GM18519 (cell line): Measurements from ENCODE around the gene FYB1.

Experiments used
- ATAC-seq: cut with Tn5 transposase; IDR thresholded peaks from one replicate; pipeline ENCODE4 v1.9.1; 2021; ENCODE audit warnings: mild to moderate bottlenecking, moderate library complexity; ENCODE audit not compliant: unreplicated experiment, low FRiP score

Gene FYB1

DNA sequence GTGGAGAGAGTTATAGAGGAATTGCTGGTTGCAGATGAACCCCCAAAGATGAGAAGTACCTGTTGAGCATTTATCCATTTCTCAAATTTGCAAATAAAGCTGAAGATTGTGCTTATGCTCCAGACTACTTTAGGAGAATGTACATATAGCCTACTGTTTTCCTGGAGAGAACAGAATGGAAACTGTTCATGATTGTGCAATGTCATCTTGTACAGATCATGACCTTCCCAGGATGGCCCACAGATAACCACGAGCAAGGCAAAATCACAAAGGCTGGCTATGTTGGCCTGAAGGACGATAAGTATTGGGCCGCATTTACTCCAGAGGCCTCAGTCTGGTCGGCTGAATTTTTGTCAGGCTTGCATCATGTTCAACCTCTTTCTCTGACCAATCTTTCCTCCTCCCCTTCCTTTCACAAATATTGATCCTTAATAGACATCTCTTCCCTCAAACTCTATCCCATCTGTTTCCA lies 116.6 kb downstream of the FYB1 start:
- no peak for ATAC-seq

DNA sequence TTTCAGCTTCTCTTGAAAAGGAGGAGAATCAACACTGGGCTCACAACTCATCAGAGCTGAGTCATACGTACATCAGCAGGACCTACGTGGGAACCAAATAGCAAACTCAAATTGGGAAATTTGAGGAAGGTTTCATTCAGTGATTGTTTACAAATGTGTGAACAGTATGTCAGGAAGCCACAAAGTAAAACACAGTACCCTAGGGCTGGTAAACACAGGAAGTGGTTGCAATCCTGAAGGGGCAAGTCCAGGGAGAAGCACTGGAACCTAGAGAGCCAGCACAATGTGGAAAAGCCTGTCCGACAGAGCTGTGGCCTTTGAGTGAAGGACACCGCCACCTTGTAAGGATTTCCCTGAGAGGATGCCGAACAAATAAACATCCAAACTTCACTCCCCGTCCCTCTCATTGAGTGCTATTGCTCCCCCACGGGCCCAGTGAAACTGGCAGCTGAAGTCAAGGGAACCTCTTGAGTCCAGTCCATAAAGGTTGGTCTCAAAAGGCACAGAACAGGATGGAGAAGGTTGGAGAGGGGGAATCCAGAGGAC lies 118.4 kb downstream of the FYB1 start:
- ATAC-seq = no peak

DNA sequence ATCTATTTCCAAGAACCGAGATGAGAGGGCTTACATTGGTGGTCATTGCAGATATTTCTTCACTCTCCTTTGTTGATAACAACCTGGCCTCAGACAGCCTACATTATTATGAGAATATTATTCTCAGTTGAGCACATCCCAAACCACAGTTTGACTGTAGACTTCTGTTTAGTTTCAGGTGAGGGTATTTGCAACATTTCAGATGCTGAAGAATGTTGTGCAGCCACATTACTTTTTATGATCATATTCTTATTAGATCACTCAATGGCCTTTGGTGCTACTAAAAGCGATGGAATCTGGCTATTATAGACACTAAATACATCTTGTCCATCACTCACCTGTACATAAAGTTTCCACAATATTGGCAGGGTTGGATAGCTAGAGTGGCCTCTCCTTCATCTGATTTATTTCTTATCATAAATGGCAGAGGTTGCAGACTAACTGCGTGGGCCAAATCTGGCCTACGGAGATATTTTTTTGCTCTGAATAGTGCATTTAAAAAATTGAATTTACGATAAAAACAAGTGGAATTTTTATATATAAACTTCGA lies 119.0 kb downstream of the FYB1 start:
- no peak for ATAC-seq

DNA sequence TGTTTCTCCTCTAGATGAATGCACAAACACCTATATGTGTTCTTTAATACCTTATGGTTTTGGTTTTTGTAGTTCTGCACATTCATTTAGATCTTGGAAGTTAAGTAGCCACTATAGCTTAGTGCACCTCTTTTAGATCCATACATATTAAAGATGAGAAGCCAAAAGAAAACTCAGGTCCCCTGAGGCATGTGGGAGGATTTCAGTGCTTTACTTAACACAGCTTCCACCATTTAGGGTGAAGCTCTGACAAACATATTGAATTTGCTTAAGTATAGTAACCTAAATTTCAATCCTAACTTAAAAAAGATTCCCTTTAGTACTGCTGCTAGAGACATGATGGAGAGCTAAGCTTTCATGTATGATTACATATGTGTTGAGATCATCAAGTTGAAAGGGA lies 119.5 kb downstream of the FYB1 start:
- no peak for ATAC-seq

DNA sequence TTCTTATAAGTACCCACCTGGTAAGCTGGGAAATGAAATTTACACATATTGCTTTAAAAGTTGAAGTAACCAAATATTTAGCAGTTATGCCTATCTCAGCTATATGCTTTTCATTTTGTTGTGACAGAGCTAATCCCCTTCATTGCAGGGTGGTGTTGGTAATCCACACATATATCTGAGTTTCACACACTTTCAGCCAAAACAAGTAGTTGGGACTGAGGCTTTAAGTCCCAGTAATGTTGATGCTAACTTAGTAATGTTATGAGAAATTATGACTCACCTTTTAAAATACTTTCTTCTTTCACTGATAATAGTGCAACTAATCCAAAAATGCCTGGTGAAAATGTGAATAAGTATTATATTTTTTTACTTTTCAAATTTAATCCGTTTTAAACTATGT lies 126.0 kb downstream of the FYB1 start:
- ATAC-seq = no peak

DNA sequence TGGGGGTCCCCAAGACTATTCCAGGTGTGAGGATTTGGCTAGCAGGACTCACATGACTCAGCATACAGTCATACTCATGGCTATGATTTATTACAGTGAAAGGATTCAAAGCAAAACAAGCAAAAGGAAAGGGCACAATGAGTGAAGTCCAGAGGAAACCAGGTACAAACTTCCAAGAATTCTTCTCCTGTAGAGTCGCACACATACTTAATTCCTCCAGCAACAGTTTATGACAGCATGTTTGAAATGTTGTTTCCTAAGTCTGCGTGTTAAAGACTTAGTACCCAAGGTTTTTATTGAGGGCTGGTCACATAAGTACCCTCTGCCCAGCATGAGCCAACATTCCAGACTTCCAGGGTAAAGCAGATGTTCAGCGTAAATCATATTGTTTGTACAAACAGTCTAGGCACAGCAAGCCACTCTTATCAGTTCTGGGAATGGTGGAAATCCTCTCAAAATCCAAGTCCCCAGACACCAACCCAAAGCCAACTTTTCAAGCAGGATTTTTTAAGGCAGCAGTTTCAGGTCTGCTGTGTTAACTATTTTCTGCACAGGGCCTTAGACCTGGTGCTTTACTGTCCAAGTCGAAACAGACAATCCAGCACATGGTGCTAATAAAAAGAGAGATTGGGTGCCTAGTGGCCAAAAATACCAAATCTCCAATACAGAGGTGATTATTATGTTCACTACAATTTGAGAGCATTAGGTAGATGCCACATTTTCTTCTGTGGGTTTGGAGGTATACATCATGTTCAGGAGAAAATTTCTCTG lies 126.6 kb downstream of the FYB1 start:
- ATAC-seq = no peak

DNA sequence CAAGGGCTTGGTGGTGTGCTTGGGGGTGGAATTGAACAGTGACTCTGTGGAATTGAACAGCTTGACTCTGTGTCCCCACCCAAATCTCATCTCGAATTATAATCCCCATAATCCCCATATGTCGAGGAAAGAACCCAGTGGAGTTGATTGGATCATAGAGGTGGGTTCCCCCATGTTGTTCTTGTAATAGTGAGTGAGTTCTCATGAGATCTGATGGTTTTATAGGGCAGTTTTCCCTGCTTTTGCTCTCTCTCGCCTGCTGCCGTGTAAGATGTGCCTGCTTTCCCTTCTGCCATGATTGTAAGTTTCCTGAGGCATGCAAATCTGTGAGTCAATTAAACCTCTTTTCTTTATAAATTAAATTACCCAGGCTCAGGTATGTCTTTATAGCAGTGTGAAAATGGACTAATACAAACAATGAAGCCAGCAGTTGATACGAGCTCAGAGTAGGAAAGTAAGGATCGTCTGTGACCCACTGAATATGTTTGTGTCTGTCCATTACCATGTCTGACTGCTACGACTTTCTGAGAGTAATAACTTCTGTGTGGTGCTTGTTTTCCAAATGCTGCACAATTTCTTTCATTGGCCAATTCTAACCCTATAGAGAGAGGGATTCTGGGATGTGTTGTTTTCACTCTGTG lies 127.3 kb downstream of the FYB1 start:
- ATAC-seq = no peak

DNA sequence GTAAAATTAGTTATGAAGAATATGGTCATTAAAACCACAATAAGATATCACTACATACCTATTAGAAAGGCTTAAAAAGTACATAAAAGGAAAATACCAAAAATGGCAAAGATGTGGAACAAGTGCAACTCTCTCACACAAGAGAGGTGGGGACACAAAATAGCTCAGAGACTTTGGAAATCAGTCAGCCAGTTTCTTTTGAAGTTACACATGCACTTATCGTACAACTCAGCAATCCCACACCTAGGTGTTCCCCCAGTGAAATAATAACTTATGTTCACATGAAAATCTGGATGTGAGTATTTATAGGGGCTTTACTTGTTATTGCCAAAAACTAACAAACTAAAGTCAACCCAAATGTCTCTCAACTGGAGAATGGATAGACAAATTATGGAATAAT lies 135.4 kb downstream of the FYB1 start:
- ATAC-seq = no peak

DNA sequence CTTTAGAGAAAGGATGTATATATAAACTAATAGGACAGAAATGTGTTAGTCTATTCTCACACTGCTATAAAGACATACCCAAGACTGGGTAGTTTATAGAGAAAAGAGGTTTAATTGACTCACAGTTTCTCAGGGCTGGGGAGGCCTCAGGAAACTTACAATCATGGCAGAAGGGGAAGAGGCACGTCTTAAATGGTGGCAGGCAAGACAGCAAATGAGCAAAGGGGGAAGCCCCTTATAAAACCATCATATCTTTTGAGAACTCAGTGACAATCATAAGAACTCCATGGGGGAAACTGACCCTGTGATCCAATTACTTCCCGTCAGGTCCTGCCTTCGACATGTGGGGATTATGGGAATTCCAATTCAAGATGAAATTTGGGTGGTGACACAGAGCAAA lies 136.4 kb downstream of the FYB1 start:
- ATAC-seq = no peak

DNA sequence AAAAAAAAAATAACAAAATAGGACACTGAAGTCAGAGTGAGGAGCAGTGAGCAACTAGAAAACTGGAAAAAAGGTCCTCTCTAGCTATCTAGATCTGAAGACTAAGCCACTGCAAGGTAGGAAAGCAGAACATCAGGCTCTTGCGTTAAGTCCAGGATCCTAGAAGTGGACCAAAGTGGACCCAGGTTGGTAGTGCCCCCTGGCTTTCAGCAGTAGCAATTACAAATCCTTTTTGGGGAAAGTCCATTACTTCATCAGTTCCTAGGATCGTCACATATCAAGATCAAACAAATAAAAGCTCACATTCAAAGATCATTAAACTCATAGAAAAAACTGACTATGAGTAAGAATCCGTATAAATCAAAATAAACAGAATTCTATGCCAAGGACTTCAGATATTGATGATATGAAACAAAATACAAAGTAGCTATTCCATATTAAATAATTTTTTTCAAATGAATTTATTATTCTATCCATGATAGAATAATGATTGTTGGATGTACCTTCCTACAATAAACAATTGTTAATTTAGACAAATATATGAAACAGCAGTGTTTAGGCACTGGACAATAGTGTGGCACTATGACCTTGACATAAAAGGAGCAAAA lies 138.7 kb downstream of the FYB1 start:
- ATAC-seq = no peak

DNA sequence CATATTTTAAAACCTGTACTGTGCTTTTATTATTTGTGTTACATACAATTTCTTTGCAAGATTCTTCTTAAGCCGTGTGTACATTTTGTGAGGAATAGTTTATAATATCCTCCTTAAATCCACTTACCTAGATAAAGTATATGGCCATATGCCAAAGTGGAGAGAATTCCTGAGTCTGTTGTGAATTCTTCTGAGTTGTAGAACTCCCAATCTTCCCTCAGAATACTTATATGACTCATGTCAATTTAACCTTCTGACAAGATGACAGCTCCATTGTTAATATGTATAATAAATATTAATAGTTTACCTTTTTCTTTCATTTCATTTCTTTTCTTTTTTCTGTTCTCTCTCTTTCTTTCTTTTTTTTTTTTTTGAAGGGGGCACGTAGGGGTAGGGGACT lies 139.2 kb downstream of the FYB1 start:
- no peak for ATAC-seq

DNA sequence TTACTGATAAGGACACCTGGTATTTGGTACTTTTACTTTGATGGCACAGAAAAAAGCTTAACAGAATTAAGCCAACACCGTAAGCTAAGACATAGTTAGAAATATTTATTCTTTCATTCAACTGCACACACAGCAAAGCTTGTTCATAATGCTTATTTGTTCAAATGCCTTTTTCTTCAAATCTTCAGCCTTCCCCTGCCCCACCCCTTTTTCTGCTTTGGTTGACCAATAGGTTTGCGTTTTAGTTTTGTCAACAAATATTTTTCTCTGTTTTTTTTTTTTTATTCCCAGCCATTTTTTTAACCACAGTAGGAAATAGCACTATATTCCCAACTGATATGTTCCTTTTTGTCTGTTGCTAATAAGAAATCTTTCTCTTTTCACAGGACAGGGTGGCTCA lies 140.2 kb downstream of the FYB1 start:
- ATAC-seq = no peak

DNA sequence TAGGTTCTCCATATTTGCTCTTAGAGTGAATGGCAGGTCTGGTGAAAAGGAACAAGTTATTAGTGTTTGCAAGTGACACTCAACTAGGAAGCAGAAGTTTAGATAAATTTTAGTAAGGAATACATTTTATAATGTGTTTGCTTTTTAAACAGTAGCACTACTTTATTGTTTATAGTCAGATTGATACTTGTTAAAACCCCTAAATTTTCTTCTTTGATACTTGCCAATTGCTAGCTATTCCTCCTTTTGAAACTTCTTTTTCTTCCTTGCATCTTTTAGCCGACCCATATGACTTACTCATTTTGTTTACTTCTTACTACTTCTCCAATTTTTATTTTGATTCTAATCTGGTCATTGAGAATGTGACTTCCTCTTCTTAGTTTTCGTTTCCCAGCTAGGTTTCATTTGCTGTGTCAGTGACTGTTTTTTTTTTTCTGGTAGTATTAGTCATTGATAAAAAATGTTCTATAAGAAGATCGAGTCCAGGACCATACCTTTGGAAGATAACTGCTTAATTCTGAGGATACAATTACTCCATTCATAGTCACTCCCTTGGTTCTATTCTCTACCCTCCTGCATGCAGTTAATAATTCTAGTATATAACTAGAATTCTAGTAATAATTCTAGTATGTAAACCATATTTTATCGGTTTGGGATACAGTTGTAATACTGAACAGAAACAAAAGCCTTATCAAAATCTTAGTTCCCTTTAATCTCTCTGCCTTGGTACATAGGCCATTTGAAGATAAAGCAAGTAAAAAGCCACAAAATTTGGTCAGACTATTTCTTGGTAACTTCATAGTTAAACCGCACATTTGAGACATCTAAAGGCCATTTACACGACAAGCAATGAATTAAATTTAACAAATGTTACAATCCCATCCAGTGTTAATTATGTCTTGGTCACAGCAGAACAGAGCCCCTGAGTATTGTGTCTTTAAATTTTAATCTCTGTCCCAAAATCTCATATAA lies 142.3 kb downstream of the FYB1 start:
- ATAC-seq = peak; percentile 20

DNA sequence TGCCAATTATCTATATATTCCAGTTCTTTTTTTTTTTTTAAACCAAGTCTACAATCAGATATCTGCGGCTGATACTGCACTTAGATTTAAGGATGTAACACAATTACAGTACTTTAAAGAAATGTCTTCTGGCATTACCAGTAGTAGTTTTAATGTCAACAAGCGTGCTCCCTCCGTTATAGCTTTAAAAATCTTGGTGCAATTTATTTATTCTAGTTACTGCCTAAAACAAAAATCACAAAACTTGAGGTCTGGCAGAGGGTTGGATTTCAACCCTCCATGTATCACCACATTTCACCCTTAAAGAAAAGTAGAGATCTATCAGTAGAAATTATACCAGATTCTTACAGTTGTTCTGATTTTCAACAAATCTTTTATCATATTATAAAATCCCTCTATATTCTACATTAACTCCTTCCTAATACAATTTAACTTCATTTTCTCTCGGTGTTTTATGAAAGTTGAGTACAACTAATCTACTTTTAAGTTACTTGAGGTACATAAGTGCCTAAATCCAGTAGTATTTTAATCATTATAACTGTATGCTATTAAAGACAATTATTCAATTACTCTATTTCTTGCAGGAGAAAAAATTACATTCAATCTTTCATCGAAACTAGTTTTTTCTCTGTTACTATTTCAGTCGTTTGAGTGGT lies 143.1 kb downstream of the FYB1 start:
- ATAC-seq = no peak

DNA sequence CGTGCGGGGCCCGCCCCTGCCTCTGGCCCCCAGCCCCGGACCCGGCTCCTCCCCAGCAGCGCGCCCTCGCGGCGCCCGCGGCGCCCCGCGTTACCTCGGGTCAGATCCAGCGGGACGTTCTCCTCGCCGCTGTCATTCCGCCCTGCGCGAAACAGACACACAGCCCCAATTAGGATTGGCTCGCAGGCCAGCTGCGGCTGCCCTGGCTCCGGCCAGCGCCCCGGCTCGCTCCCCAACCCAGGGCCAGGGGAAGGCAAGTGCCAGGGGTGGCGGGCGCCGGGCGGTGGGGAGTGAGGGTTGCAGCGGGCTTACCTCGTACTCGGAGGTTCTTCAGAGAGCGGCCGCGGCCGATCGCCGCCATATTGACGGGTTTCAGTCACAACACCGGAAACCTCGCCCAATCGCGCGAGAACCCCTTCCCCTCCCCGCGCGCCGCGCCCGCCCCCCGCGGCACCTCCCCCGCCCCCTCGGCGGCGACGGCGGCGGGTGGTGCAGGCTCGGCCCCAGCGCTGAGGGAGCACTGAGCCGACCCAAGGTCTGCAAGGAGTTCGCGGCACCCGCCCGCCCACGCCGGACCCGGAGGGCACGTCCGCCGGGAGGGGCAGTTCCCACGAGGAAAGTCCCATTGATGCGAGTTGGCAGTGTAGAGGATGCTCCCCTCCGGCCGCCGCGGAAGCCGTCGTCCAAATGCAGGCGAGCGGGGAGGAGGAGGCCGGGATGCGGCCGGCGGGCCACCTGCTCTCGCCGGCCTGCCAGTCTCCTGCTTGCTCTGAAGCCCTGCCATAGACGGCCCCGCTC lies 145.1 kb downstream of the FYB1 start, which contains the start of gene RICTOR:
RICTOR (minus strand) TSS at position 383 of the 798 bp plus-strand sequence; CDS start at position 361, 22 bp downstream.
- ATAC-seq = peak; percentile 58

DNA sequence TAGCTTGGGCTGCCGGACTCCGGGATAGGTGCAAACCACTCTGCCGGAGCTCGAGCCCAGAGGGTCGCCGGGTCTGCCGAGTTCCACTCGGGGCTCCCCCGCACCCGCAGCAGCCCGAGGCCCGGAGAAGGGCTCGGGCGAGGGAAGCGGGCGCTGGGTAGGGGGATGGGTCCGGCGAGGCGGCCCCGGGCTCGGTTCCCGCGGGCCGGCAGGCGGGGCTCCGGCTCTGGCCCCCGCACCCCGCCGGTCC lies 145.7 kb downstream of the FYB1 start:
- ATAC-seq = peak; percentile 10

DNA sequence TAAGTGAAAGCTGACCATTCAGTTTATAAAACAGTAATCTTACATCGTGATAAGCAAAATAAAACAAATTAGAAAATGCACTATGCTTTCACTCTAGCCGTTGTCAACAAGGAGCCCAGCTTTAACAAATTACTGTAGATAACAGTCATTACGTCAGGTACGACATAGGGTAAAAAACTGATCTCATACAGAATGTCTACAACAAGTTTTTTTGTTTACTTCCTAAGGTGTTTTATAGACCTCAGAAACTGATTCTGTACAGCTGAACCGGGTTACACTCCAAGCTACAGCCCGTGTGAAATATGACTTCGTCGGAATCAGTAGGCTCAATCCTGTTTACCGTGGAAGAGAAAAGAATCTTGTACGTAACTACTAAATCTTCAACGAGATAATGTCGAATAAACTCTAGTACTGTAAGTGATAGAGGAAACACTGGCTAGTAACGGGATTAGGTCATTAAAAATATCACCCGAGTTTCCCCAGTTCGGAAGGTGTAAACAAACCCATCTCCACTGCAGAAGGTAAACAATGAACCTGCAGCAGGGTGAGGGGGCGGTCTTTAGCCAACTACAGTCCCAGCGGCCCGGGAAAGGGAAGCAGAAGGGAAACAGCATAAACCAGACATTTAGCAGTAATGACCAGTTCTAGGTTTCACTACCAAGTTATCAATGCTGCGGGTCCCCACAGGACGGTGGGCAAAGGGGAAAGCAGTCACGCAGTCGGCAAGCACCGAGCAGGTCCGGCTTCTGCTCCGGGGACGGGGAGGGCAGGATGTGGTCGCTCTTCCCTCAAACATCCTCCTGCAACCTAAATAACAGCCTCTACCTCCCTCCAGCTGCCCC lies 146.2 kb downstream of the FYB1 start:
- peak; percentile 23 for ATAC-seq

DNA sequence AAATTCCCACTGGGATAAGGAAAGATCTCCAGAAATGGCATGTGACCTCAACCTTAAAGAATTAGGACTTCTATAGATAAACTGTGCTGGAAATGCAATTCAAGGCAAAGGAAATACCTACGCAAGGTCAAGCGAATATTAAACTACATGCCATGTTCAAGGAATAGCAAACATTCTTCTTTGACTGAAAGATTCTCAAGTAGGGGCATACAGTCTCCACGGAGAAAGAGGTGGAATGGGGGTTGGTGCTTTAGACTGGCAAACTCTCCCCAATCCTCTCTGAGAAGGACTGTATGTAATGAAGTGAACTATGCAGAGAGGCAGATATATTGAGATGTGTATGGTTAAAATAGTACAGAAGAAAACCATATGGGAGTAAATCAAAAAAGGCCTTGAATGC lies 151.3 kb downstream of the FYB1 start:
- ATAC-seq = no peak
